NCI-H748 (cell line): Measurements from ENCODE around the gene ASTL.
A peak's percentile ranks its signal among the peaks of the same experiment; 100 is the strongest.

Source experiments
- DNase-seq: peaks from one replicate; lab custom pipeline; 2025; ENCODE audit not compliant: unreplicated experiment; lab: John Stamatoyannopoulos, UW

ASTL gene

GRCh38 chr2:96113367-96113677 lies 25.0 kb downstream of the ASTL start:
- DNase-seq: no peak

DNA sequence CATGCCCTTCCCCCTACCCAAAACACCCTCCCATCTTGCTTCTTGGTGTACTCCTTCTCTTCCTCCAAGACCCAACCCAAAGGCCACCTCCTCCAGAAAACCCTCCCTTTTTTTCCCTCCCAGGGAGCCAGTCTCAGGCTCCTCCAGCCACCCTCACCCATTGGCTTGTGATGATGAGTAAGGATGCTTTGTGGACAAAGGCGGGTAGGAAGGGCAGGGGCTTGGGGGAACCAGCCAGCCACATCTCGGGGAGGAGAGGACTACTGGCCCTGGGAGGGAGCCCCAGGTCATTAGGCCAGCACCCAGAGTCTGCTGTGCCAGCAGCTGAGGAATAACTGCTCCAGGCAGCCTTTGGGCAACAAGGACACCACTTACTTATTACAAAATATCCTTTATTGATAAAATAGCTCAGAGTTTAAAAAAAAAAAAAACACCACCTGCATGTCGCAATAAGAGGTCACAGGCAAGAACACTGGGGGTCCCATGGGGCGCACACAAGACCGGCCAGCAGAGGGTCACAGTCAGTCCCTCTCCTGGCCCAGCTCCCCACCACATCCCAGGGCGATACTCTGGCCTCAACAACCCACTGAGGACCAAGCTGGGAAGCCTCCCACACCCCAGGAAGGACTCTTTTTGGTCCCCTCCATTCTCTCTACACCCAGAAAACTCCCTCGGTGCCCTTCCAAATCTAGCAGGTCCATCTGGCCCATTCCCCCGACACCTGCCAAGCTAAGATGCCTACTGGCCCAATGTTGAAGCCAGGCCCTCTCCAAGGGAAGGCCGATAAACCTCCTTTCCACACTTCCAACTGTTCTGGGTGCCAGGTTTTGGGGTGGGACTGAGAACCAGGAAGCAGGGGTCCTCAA lies 25.6 kb downstream of the ASTL start:
- no peak for DNase-seq

GRCh38 chr2:96111823-96112500 lies 26.3 kb downstream of the ASTL start:
- no peak for DNase-seq

GRCh38 chr2:96111257-96111640 lies 27.1 kb downstream of the ASTL start:
- peak; percentile 40 for DNase-seq

DNA sequence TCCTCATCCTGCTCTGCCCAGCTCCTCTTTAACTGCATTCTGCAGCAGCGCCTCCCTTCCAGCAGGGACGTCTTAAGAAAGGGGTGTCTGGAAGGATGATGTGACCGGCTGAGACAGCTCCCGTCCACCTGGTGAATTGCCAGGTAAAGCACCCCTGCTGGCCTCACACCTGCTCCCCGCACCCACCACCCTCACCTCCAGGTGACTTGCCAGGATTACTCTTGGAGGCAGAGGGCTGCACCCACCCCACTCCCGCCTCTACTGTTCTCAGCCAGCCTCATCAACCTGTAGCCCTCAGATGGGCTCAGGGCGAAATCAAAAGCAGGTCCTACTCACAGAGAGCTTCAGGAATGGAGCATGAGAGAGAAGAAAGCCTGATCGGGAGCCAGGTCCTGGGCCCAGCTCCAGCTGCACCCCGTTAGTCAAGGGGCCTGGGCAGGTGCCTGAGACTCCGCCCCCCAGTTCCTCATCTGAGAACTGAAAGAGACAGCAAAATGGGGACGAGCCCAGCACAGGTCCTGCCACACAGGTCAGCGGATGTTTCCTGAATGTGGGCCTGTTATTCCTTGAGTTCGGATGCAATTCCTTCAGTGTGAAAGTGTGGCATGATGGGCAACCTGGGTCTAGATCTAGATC lies 27.6 kb downstream of the ASTL start:
- no peak for DNase-seq

- DNase-seq: no peak
These were observed 28.3 kb downstream of the ASTL start for GRCh38 chr2:96109931-96110511.

DNA sequence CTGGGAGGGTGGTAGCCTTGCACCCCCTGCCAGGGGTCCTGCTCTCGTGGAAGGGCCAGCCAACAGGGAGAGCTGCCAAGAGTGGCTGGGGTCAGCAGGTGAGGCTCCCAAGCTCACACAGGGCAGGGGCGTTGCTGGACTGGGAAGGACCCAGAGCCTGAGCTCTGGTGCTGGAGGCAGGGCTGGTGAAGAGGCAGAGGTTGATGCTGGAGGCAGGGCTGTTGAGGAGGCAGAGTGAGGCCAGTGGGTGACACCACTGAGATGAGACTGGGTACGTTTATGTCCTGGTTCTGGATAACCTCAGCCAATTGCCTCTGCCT lies 29.0 kb downstream of the ASTL start:
- DNase-seq: no peak

- DNase-seq: no peak
These were observed 29.6 kb downstream of the ASTL start for GRCh38 chr2:96108541-96109360.

DNA sequence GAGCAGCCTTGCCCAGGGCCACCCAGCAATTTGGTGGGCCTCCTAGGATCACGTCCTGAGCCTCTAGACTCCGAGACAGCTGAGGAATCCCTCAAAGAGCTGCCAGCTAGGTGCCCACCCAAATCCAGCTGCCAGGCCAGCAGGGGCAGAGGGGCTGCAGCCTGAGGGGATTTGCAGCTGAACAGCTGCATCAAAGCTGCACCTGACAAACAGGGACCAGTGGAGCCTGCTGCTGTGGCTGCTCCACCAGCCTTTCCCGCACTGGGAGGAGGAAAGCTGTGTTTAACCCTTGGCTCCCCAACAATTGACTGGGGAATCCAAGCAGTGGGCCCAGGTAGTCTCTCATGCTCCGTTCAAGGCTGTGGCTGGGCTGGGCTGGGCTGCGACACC lies 30.2 kb downstream of the ASTL start:
- DNase-seq: no peak

DNA sequence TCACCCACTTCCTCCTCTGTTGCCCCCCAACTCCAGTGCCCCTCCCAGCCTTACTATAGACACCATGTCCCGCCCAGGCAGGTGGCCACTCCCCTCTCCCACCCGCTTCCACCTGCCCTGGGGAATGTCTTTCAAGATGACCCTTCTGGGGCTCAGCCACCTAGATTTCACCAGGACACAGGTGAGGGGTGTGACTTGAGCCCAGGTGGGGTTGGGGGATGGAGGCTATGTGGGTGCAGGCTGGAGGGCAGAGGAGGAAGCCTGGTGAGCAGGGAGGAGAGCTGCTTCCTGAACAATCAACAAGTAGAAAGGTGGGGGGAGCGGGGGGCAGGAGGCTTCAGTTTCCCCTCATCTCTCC lies 30.6 kb downstream of the ASTL start:
- no peak for DNase-seq

- no peak for DNase-seq
These were observed 31.2 kb downstream of the ASTL start for GRCh38 chr2:96106991-96107707.

DNA sequence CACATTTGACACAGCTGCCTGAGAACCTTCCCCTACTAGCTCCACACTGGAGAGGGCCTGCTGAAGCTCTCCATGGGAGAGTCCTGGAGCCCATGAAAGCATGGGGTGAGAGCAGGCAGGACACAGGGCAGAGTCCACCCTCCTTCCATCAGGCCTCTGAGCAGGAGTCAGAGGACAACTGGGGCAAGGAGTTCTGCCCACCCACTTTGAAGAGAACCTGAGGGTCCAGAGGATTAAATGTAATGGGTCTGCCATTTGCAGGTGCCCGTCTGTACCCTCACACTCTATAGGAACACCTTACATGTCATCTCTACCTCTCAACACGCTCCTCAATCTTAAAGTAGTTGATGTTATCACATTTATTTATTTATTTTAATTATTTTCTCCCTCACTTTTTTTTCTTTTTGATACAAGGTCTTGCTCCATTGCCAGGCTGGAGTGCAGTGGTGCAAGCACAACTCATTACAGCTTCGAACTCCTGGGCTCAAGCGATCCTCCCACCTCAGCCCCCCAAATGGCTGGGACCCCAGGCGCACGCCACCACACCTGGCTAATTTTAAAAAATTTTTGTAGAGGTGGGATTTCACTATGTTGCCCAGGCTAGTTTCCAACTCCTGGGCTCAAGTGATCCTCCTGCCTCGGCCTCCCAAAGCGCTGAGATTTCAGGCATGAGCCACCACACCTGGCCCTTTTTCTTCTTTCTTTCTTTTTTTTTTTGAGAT lies 32.1 kb downstream of the ASTL start:
- DNase-seq: no peak

DNA sequence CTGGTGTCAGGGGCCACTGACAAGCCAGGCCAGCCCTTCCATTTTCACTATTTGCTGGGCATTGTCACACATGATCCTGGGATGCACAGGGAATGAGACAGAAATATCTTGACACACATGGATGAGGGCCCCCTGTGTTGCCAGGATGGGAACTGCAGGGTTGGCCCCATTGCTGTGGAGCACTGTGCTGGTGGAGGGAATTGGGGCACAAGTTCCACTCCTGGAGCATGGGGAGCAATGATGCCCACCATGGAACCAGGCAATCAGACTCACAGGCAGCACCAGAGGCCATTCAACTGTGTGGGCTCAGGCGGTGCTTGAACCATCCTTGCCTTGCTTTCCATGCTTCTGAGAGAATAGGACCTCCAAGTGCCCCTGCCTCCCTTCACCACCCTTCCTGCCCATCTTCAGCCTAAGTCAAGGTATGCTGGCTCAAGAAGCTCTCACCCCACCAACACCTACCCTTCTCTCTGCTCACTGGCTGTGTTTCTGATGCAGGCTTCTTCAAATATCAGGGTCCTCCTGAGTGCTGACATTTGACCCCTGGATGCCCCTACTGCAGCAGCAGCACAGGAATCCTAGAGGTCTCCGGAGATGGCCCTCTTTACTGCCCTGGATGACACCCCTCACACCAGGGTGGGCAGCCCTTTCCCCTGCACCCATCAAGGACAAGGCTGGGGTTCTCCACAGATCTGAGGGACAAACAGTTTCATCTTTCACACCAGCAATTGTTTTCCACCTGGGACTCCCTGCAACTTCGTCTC lies 33.0 kb downstream of the ASTL start:
- DNase-seq: no peak

- DNase-seq: no peak
These were observed 33.8 kb downstream of the ASTL start for GRCh38 chr2:96104487-96104861.

DNA sequence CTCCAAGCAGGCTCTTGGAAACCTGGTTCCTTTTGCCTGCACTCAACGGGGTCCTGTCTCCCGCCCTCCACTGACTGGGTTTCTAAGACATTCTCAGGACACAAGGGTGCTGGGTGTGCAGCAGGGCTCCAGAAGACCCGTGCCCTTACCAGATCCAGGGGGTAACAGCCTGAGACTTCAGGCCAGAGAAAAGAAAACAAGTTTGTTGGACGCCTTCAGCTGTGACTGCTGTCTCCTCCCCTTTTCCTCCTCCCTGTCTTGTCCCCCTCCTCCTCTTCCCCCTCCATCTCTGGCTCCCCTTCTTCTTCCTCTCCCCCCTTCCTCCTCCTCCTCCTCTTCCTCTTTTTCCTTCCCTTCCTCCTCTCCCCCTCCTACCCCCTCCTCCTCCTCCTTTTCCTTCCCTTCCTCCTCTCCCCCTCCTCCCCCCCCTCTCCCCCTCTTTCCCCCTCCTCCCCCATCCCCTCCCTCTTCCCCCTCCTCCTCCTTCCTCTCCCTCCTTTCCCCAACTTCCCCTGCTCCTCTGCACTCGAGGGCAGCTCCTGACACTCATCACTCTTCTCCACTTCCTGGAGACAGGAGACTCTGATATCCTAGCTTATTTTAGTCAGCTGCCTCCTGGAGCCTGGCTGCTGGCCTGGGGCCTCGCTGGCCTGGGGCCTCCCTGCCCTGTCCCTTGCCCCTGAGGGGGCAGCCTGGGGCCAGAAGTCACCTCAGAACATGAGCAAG lies 34.4 kb downstream of the ASTL start:
- no peak for DNase-seq

DNA sequence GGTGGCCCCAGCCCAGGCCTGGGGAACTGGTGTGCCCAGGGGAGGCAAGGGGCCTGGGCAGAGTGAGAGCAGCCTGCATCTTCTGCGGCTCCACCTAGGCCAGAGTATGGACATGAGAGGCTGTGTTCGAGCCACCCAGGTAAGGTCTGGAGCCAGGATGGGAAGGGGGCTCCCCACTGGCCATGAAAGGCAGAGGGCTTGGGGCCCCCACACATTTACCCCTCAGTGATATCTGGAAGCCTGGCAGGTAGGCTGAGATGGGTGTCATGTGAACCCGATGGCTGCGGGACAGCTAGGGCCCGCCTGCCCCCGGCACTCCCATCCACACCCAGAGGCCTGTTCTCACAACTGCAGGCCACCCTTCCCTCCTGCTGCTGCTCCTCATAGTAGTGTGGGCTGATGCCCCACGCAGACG lies 35.1 kb downstream of the ASTL start:
- DNase-seq: no peak

- no peak for DNase-seq
These were observed 35.6 kb downstream of the ASTL start for GRCh38 chr2:96102596-96103186.

GRCh38 chr2:96100893-96101304 lies 37.4 kb downstream of the ASTL start:
- no peak for DNase-seq
